Melanocyte of skin (primary cell): ENCODE data around the gene DOCK9. TPM values are rescaled to one million over a fixed set of nuclear protein-coding genes. Genes with fewer than 3 reads are reported as not detected.

Experiments
- small RNA-seq, 2 donors: library from RNA; depleted of rRNA; stranded (forward); fragments of <200 nt; gene quantifications; one replicate each; pipeline ENCODE3, GENCODE V24; 2012
- total RNA-seq, 2 donors: library from RNA; depleted of rRNA; stranded (reverse); fragments of >200 nt; gene quantifications; 2 replicates each; pipeline ENCODE4 v1.2.3, GENCODE V29; 2012

Gene DOCK9, protein sequence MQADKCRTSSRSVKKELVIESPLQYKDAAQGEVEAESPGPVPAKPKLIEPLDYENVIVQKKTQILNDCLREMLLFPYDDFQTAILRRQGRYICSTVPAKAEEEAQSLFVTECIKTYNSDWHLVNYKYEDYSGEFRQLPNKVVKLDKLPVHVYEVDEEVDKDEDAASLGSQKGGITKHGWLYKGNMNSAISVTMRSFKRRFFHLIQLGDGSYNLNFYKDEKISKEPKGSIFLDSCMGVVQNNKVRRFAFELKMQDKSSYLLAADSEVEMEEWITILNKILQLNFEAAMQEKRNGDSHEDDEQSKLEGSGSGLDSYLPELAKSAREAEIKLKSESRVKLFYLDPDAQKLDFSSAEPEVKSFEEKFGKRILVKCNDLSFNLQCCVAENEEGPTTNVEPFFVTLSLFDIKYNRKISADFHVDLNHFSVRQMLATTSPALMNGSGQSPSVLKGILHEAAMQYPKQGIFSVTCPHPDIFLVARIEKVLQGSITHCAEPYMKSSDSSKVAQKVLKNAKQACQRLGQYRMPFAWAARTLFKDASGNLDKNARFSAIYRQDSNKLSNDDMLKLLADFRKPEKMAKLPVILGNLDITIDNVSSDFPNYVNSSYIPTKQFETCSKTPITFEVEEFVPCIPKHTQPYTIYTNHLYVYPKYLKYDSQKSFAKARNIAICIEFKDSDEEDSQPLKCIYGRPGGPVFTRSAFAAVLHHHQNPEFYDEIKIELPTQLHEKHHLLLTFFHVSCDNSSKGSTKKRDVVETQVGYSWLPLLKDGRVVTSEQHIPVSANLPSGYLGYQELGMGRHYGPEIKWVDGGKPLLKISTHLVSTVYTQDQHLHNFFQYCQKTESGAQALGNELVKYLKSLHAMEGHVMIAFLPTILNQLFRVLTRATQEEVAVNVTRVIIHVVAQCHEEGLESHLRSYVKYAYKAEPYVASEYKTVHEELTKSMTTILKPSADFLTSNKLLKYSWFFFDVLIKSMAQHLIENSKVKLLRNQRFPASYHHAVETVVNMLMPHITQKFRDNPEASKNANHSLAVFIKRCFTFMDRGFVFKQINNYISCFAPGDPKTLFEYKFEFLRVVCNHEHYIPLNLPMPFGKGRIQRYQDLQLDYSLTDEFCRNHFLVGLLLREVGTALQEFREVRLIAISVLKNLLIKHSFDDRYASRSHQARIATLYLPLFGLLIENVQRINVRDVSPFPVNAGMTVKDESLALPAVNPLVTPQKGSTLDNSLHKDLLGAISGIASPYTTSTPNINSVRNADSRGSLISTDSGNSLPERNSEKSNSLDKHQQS (N-terminal part only)
- total RNA-seq: 10 to 100 TPM; 21.0 to 25.1 TPM

DNA sequence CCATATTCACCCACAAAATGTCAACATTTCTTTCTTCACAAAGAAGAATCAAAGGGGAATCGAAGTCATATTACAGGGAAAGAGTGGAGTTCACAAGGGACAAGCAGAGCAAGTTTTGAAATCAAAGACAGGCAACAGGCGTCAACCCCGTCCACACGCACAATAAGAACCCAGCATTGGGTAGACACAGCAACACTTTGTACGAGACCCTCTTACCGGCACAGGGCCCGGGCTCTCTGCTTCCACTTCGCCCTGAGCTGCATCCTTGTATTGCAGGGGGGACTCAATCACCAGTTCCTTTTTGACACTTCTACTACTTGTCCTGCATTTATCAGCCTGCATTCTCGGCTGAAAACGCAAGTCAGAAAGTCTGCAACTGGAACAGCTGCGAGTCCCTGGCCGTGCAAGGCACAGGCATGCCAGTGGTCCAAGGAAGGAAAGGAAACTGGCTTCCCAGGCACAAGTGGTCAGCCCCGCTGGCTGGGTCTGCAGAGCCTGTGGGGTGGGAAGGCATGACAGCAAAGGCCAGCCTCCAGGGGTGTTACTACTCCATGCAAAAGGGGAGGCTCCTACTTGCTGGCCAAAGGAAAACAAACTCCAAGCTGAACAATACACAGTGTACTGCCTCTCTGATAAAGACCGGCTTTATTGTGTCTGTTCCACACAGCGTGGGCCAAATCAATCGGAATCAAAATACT, at the start of gene DOCK9:
DOCK9 (minus strand) TSS at position 497 of the 698 bp plus-strand sequence; CDS start at position 342, 155 bp downstream.

DNA sequence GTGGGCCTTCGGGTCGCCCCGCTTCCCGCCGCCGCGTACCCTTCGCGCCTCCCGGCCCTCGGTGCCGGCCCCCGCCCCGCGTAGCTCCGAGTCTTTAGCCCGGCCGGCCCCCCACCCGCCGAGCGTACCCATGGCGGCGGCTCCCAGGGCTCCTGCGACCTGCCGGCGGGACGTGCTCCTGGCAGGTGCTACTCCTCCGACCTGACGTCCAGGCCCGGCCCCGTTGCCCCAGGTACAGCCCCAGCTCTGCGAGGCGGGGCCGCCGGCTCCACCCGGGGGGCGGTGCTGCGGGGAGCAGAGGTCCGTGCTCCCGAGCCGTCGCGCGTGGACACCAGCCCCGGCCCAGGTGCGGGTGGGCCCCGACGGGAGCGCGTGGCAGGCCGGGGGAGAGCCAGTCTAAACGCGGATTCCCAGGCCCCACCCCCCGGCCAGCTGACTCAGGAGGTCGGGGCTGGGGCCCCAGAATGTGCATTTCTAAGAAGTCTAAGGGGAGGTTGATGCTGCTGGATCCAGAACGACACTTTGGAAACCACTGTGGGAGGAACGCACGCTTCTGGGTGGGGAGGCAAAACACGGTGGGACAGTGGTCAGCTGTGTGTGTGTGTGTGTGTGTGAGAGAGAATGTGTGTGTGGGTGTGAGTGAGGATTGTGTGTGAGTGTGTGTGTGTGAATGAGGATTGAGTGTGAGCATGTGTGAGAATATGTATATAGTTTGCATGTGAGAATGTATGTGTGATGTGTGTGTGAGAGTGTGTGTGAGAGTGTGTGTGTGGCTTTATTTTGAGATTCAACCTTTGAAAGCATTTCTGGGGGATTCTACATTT, 225.2 kb downstream of the DOCK9 start, which contains the start of gene SLC15A1:
SLC15A1 (minus strand) TSS at position 206 of the 824 bp plus-strand sequence; CDS start at position 132, 74 bp downstream.

Small RNA genes within 50 kb of the gene (small RNA-seq; reads per million reads assigned to genes)
- gene AL161420.1: 0 reads per million in 2 donors
- gene RNU6-83P: 0 reads per million in 2 donors

Other genes with a start within 250 kb of the DOCK9 start
- gene SLC15A1, start 225.4 kb downstream of the DOCK9 start, total RNA-seq: under 1 TPM in 1 of 2 donors, not detected in 1; under 0.01 TPM
- 10 to 100 TPM; 25.1 to 30.6 TPM for gene UBAC2, start 222.8 kb upstream of the DOCK9 start, total RNA-seq